DMS79 (cell line): ENCODE data around the gene PLEKHM1.
"Not testable (repeated sequence)": the region's sequence is repeated elsewhere in the genome, so short reads cannot be mapped to it uniquely, and the experiment has no call there.

ENCODE experiments used
- DNase-seq: peaks from one replicate; lab custom pipeline; 2025; lab: John Stamatoyannopoulos, UW

PLEKHM1 gene

DNA sequence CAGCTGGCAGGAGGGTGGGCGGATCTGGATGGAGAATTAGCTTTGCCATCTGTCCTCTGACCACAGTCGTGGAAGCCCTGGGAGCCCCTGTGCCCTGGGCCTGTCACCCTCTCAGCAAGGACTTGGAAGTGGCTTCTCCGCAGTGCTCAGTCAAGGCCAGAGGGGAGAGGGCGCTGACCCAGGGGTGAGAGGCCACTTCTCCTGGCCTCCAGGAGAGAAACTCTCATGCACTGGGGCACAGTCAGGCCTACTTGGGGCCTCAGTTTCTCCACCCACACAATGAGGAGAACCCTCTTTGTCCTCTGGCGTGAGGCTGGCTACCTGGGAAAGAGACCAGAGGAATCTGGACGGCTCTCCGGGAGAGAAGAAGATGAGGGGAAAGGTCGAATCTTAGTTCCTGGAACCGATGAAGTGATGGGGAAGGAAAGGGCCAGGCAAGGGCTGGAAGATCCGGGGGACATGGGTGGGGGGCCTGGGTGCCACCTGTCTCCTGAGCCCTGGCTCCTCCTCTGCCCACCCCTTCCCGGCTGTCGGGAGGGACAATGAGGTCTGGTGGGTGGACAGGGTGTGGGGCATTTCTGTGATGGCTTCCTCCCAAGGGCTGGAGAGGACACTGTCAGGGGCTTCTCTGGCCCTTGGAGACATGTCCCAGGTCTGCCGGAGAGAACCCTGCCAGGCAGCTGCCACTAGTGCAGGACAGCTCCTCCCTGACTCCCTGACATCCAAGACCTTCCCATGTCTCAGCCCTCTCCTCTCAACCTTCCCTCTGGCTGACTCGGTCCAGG lies 48.8 kb downstream of the PLEKHM1 start:
- DNase-seq: no peak

DNA sequence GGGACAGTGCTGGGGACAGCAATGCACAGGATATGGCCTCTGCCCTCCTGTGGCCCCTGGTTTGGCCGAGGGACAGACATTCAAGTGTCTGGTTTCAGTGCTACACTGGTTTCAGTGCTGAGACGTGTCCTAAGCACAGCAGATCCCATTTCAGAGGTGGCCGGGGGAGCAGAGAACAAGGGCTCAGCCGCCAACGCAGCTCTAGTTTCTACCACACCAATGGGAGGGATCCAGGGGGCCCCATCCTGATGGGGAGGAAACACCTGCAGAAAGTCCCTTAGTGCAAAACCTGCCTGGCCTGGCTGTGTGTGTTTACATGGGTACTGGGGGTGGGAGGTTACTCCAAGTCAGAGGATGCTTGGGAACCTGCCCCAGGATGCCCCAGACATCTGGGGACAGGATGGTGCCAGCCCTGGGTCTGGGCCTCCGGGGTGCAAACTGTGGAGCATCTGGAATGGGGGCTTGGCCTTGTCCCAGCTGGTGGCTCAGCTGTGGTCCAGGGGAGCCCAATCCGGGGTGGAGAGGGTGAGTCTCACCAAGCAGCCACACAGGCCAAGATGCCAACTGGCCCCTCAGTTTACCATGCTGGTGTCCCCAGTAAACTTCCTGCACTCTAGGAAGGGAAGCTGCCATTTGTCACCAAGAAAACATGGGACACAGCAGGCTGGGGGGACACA lies 49.5 kb downstream of the PLEKHM1 start:
- DNase-seq: not testable (repeated sequence)

DNA sequence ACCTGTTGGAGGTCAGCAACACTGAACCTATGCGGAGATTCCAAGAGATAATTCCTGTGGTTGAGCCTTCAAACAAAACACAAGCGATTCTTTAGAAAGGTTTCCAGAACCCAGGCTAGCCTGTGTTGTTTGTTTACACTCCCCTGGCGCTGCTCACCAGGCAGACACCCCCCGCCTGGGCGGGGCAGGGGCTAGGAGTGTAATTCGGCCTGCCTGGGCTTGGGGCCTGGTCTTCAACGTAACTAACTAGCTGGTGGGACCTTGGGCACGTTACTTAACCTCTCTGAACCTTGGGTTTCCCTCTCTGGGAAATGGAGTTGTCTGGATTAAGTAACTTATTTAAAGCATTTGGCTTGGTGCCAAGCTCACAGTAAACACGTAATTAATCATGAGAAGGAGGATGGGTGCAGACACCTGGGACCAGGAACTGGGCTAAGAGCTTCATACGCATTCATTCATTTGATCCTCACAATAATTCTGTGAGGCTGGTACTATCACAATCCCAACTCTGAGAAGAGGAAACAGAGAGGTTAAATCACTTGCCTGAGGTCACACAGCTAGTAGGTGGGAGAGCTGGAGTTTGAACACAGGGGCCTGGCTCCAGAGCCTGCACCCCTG lies 50.3 kb downstream of the PLEKHM1 start:
- DNase-seq: no peak

DNA sequence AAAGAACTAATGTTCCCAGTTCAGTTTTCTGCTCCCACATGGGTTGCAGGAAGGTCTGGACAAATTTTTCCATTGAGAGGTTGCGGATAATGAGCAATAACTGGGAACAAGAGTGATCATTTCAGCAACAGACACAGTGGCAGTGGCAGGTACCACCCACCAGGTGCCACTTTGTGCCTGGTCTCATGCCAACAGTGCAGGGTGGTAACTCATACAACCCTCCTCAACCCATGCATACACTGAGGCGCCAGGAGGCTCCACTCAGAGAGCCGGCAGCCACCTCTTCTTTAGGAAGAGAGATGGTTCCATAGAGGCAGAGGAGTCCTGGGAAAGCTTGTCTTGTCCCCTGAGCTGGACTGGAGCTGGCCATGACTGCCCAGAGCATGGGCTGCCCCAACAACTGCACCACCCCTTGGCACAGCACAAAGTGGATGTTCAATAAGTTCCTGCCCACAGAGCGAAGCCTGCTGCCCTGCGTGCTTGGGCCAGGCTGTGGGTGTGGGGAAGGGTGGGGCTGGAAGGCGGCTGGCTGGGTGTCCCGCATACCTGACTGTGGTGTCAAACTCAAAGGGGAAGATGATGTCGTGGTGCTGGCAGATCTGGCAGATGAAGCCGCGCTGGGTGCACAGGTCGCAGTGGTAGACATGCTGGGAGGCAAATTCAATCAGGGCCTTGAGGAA lies 51.5 kb downstream of the PLEKHM1 start:
- no peak for DNase-seq

DNA sequence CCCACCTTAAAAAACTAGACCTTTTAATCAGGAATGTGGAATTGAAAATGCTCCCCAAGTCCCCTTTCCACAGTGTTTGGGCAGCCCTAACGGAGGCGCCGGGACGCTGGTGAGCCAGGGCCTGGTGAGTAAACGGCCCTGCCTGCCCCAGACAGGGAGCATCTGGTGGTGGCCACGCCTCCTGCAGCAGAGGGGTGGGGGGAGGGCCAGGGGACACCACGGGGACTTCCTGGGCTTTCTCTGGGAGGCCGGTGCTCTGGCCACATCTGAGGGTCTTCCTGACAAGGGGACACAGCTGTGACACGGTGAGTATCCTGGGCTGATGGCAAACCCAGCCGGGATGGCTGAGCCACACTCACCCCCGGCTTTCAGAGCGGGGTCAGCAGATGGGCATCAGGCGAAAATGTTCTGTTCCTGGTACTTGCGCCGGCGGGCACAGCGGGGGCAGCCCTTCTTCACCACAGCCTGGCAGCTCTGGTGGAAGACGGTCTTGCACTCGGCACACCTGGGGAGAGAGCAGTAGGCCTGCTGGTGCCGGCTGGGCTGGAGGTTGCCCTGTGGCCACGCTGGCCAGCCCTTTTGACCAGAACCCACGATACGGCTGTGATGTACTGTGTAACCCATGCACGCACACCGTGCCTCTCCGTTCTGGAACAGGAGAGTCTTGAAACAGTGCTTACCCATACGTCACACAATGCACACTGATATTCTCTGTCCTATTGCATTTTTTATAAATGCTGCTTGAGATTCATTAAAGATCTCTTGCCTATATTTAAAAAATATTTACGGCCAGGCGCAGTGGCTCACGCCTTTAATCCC lies 52.8 kb downstream of the PLEKHM1 start:
- no peak for DNase-seq

DNA sequence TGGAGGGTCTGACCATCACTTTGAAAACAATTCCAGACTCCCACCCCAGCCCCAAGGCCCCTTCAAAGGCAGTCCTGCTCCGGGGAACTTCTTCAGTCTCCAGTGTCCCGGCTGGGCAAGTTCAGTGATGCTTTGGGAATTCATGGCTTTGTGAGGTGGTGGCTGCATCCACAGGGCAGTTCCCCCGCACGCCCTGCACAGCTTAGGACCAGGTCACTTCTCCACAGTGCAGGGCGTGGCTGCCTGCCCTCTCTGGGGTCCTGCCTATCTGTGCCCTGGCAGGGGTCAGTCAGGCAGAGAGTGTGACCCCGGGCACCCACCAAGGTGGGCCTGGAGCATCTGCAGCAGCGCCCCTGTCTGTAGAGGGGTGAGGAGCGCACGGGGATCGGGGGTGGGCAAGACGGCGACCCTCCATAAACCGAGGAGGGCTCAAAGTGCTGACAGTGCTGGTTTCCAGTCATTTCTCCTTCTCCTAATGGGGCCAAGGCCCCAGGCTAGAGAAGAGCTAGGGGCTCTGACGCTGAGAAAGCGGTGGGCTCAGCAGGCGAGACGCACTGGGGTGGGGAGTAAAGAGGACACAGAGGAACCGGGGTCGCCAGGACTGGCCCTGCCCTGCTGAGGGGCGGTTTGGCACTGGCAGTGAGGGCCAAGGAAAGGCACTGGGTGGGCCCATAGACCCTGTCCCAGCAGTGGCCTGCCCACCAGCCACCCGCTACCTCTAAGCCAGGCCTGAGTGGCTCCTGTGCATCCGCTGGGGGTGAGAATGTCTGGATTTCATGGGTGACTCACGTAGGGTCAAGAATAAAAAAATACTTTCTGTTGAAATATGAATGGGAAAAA lies 53.7 kb downstream of the PLEKHM1 start:
- DNase-seq: no peak

DNA sequence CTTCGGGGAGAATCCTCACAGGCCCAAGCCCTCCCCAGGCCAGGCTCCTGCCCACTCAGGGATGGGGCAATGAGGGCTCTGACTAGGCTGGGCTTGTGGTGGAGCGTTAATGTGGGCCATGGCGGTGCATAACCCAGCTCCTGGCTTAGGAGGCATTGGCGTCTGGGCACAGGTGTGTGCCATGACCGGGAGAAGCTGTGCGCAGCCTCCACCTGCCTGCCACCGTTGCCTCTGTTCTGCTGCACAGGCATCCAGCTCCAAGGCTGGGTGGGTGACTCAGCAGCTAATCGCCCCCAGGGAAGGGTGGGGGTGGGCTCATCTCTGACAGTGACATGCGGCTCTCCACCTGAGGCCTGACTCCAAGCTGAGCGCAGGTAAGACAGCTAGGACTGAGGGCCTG lies 54.4 kb downstream of the PLEKHM1 start:
- DNase-seq: no peak

DNA sequence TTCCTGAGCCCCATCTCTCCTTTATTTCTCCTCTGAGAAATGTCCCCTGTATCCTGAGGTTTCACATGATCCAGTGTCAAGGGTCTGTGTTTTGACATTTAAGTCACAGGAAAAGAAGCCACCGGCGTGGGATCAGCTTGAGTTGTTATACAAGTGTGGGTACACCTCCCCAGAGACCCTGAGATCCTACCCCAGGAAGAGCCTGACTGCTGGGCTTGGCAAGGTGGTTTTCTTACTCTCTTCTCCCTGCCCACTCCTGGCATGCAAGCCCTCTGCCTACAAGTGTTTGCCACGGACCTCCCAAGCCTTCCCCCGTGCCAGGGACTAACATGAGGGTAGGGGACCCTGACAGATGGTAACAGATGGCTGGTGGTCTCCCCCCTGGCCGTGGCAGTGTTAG lies 55.0 kb downstream of the PLEKHM1 start:
- DNase-seq: no peak

DNA sequence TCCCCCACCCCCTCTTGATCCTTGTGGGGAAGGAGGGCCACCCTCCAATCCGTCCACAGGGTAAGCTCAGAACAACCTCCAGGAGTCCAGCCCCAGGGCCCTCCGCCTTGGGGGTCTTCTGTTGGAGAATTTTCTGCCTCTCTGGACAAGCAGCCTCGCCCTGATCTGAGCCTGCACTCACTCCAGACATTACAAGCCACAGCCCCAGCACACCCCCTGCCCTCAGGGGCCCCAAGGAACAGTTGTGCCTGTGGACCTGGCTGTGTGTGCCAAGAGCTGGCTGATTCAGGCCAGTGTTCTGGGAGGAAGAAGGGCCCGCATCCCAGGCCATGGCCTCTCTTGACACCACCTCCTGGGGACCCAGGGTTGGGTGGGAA lies 57.4 kb downstream of the PLEKHM1 start:
- DNase-seq: no peak

DNA sequence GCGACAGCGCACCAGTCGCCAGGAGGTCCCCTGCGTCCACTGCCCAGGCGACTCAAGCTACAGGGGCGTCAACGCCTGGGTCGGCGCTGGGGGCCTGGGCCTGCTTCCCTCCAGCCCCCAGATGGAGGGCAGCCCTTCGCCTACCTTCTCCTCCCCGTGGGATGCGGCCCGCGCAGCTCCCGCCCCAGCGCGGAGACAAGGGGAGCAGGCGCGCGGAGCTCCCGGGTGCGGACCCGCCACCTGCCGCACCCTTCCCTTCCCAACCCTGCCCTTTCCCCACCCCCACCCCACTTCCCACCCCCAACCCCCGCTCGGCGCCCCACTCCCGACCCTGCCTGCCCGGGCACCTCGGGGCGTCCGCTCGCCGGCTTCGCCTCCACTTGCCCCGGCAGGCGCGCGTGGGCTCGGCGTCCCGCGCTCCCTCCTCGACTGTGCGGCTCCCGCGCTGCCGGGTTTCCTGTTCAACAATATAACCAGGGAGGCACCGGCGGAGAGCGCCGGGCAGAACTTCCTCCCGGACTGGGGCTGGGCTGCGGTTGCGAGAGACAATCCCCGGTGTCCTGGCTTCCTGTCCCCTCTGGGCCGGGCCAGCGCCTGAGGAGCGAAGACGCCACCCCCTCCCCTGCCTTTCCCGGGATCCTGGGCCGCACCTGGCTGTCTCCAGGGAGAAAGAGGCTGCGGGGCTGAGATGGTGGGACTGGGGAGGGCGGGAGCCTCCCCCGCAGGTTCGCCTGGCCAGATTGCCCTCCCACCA lies 57.9 kb downstream of the PLEKHM1 start, which contains the start of gene ARHGAP27:
ARHGAP27 (minus strand) TSS at position 466 of the 754 bp plus-strand sequence. CDS start 2,591 bp downstream, outside the sequence.
- no peak for DNase-seq

DNA sequence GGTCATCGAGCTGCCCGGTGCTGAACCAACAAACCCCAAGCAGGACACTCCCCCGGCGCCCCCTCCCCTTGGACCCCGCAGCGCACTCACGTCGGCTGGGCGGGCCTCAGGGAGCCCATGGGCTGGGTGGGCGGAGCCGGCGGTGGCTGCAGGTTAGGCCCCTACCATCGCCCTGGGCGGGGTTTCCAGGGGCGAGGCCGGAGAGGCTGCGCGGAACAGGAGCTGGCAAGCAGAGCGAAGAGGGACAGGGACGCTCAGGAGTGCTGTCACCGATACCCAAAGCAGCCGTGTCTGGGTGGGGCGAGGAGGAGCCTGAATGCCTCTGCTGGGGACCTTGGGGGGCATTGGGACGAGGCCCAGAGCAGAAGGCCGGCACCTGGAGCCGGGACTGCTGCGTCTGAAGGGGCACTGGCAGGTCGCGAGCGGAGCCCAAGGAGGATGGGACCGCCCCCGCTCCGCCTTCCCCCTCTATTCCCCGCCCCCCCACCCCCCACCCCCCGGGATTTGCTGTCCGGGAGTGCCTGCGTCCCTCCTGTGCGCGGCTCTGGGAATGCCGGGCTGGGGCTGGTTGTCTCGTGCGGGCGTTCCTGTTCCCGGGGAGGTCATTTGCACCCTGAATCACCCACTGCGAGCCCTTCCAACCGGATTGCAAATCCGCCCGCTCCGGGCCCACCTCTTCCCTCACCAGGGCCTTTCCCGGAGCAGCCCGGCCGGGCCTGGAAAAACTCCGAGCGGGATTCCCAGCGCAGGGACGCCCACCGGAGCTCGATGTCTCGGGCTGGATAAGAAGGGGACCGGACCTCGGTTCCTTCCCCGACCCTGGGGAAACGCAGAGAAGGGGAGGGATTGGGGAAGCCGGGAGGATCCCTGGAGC lies 58.8 kb downstream of the PLEKHM1 start:
- peak; percentile 62 for DNase-seq

DNA sequence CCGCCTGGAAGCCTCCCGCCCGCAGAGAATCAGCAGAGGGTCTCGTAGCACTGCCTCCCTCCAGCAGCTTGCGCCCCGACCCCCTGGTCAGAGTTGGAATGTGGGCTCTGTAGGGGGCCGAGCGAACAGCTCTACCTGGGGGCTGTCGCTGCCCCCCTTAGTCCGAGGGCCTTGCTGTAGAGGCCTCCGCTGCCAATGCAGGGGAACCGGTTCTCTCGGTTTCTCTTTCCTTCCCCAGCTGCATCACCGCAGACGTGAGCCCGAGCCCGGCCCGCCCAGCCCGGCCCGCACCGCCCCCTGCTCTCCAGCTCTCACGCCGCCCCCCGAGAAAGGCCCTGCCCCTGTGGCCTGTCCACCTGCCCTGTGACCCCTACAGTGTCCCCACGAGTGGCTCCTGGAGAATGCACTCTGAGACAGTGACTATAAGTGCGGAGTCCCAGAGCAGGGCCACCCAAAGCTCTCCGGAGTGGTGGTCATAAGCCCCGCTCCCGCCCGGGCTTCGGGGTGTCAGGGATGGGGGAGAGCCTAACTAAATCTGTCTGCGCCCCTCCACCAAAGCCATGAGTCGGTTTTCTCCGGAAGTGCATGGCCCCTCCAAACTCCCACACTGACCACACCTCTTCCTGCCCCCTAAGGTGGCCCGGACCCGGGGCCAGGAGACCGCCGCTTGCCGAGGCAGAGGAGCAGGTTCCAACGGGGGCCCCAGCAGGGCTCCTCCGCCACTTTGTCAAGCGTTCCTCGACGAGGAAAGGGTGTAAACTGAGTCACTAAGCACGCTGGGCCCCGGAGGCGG lies 59.6 kb downstream of the PLEKHM1 start:
- no peak for DNase-seq

DNA sequence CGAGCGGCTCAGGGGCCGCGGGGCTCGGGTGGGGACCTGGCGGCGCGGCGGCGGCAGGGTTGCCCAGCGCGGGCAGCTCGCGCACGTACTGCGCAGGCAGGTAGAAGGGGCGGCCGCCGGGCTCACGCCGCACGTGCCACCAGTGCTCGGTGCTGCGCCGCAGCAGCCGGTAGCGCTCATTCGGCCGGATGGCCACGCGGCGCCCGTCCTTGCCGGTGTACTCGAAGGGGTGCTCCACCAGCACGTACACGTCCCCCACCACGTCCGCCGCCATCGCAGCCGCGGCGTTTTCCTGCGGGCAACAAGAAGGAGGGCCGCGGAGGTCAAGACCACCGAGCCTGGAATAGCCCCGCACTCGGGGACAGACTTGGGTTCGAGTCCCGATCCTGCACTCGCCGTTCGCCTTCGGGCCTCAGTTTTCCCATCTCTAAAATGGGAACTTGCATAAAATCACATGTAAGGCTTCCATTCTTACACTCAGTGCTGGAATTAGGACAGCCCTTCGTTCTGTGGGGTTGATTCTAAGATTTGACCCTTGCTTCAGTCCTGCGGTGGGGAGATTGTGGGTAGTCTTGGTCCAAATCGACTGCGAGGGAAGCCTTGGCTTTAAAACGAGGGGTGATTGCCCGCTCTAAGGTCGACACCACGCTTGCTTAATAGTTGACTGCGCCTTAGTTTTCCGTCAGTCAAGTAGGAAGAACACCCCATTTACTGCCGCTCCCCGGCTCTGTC lies 60.3 kb downstream of the PLEKHM1 start:
- no peak for DNase-seq

DNA sequence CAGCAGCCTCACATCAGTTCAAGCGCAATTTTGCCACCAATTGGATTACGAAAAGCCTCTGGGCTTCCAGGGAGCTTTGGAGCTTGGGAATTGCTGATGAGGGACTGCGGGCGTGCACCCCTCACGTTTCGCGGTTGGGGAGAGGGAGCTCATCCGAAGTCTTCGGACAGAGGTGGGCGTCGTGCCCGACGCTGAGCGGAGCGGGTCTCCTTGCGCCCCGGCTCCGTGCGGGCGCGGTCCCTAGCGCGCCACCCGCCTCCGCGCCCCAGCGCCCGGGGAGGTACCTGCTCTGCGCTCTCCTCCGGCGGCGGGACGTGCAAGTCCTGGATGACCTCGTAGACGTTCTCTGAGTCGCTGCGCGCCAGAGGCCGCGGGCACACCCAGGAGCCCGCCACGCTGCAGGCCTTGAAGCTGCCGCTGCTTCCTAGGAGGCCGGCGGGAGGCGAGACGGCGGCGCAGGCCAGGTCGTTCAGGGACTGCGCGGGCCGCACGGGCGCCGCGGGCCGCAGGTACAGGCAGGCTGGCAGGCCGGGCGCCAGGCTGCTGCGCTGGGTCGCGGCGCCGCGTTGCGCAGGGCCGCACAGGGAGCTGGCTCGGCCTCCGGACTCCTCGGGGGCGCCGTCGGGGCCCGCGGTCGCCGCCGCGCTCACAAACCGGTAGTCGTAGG lies 61.0 kb downstream of the PLEKHM1 start:
- no peak for DNase-seq

DNA sequence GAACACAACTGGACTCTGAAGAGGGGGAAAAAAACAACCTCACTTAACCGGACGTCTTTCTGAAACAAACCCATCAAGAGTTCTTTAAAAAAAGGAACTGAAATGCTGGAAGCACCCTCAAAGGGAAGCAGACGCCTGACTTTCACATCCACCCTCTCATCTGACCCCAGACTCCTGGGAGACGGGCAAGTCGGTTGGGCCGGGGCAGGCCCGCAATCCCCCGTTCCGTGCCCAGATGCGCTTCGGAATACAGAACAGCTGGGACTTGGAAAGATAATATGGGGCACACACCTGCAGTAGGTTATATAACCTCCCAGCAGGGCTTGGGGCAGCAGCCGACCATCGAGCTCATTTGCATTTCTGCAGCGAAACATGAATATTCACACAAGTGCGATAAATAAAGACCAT lies 61.6 kb downstream of the PLEKHM1 start:
- no peak for DNase-seq

DNA sequence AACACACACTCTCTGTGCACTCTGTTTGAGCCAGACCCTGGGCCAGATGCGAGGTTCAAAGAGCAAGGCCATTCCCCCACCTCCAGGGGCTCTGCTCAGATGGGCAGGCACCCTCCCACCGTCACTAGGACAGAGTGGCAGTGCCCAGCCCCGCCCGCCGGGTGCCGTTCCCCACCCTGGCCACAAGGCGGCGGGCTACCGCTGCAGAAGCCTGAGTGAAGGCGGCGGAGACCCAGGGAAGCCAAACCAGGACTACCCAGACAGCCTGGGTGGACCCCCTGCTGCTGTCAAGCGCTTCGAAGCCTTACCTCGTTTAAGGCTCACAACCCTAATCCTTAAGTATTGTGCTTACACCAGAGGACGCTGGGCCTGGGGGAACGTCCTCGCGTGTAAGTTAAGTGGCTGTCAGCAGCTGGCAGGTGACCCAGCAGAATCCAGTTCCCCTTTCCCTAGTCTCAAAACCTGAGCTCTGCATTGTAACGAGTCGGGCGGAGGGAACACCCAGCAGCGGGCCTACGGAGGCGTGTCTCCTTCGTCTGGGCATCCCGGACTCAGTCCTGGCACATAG lies 62.4 kb downstream of the PLEKHM1 start:
- peak; percentile 59 for DNase-seq
